ENCODE measurements around the gene UBE2E2. TPM values are rescaled to one million over a fixed set of nuclear protein-coding genes. Genes with fewer than 3 reads are reported as not detected.

The UBE2E2 gene
- total RNA-seq, 1 donor from 2014 or later: 32.5 TPM

DNA sequence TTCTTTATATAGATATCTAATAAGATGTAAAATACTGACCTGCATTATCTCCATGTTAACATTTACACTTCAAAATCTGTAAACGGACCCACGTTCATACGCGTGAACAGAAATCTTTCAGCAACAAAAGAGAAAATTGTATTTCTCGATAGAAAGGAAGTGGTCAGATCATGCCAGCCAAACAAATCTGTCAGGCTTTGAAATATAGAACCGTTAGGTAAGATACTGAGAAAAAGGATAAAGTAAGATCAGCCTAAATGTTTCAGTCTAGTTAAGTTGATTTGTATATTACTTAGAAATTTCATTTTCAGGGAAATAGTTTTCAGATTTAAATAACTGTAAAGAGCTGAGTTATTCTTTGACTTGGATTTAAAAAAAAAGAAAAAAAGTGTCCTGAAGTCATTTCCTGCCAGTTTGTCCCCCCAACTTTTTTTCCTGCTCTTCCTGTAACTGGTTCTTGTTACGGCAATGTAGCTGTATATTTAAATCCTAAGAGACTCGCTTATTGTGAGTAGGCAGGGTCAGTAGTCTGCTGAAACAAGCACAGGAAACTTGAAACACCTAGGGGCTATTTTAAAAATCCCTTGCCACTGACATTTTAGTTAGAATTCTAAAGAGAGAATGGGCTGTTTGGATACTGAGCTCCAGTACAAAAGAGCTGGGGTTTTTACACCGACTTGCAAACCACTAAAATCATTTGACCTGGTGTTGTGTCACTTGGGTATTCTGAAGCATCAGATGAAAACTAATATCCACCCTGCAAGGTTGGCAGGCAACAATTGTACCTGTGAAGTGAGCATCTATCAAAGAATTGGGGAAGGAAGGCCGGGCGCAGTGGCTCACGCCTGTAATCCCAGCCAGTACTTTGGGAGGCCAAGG is 237.5 kb downstream of the UBE2E2 start:
- TF ChIP-seq, protein P1, sequence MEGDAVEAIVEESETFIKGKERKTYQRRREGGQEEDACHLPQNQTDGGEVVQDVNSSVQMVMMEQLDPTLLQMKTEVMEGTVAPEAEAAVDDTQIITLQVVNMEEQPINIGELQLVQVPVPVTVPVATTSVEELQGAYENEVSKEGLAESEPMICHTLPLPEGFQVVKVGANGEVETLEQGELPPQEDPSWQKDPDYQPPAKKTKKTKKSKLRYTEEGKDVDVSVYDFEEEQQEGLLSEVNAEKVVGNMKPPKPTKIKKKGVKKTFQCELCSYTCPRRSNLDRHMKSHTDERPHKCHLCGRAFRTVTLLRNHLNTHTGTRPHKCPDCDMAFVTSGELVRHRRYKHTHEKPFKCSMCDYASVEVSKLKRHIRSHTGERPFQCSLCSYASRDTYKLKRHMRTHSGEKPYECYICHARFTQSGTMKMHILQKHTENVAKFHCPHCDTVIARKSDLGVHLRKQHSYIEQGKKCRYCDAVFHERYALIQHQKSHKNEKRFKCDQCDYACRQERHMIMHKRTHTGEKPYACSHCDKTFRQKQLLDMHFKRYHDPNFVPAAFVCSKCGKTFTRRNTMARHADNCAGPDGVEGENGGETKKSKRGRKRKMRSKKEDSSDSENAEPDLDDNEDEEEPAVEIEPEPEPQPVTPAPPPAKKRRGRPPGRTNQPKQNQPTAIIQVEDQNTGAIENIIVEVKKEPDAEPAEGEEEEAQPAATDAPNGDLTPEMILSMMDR (conservative IDR thresholded peaks at IDR 0.05; ENCODE audit: low read depth, low read length): no peak
- H3K4me3 ChIP-seq (ENCODE audit: low read depth, low read length): no peak overlapping the region
- DNase-seq (ENCODE audit: low read depth): no peak

DNA sequence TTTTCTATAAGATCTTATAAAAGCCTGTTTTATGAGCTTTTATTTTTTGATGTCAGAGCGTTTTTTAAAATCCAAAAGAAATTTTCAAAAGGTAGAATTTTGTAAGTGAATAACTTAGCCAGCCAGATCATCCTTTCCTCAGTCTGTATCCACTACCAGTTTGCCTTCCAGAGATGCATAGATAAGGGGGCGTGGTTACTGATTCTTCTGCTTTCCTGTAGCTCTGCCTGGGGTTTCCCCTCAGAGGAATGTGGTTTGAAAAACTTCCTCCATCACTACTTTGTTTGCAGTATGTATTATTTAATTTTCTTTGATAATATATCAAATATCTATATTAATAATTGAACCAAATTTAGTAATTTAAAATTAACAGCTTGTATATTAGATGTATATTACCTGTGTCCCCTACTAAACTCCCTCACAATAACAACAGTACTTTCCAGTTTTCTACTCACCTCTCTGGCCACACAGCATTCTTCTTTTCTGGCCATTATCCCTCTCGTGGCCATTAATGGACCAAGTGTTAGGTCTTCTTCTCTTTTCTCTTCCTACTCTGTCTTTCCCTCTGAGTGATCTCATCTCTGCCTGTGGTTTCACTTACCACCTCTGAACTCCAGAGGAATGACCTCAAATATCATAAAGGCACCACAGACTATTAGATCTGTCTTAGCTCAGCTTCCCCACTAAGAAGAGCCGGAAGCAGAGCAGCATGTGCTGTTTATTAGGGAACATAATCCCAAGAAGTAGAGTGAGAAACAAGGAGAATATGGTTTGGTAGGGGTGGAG is 239.7 kb downstream of the UBE2E2 start:
- no peak overlapping the region for H3K4me3 ChIP-seq (ENCODE audit: low read depth, low read length)
- TF ChIP-seq, protein P1 (conservative IDR thresholded peaks at IDR 0.05; ENCODE audit: low read depth, low read length): no peak
- DNase-seq (ENCODE audit: low read depth): no peak

DNA sequence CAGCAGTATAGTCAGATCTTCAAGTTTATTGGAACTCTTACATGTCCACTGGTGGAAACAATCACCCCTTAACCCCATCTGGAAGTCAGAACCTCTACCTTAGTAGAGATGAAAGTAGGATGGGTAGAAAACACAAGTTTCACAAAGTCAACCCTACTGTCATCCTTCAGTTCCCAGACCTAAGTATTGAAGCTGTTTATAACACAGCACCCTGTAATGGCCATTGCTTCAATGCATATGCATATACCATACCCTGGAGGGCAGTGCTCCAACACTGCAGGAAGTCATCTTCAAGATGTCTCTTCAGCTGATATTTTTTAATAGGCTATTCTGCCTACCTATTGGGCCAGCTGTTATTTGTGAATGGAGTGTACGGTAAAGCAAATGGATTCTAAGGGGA is 241.3 kb downstream of the UBE2E2 start:
- H3K4me3 ChIP-seq (ENCODE audit: low read depth, low read length): no peak overlapping the region
- TF ChIP-seq, protein P1 (conservative IDR thresholded peaks at IDR 0.05; ENCODE audit: low read depth, low read length): no peak
- no peak for DNase-seq (ENCODE audit: low read depth)

DNA sequence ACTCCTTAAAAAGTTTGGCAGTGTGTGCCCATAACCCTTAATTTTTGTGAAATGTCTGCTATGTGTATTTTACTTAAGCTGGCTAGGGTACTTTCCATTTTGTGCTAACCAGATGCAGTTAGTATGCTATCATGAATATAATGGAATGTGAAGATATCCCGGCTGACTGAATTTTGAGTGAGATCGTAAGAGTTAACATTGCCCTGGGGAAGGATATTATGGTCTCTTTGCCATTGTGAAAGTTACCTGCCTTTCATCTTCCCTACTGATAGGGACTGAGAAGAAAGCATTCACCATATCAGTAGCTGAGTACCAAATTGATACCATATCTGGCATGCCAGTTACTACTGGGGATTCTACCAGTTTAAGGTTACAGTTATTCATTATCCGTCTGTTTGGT is 243.2 kb downstream of the UBE2E2 start:
- no peak overlapping the region for H3K4me3 ChIP-seq (ENCODE audit: low read depth, low read length)
- TF ChIP-seq, protein P1 (conservative IDR thresholded peaks at IDR 0.05; ENCODE audit: low read depth, low read length): no peak
- DNase-seq (ENCODE audit: low read depth): no peak

DNA sequence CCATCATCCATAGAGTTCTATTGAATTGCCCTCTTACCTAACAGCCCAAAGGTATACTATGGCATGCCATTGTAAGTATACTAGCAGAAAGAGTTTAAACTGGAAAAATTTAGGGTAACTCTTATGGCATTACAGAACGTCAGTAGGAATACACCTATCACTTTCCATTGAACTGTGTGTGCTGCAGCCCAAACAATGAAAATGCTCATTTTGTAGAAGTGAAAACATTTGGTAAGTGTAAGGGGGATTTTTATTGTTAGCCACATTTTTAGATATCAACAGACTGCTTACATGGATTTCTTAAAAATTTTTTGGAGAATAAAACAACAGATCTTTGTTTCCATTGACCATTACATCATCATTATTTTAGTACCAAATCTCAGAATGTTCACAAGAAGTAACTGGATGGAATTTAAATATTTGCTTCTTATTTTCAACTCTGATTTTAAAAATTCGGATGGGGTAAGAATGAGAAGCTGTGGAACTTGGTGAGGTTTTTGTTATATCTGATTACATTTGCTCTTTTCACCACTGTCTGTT is 245.9 kb downstream of the UBE2E2 start:
- DNase-seq (ENCODE audit: low read depth): no peak
- no peak overlapping the region for H3K4me3 ChIP-seq (ENCODE audit: low read depth, low read length)
- TF ChIP-seq, protein P1 (conservative IDR thresholded peaks at IDR 0.05; ENCODE audit: low read depth, low read length): no peak

DNA sequence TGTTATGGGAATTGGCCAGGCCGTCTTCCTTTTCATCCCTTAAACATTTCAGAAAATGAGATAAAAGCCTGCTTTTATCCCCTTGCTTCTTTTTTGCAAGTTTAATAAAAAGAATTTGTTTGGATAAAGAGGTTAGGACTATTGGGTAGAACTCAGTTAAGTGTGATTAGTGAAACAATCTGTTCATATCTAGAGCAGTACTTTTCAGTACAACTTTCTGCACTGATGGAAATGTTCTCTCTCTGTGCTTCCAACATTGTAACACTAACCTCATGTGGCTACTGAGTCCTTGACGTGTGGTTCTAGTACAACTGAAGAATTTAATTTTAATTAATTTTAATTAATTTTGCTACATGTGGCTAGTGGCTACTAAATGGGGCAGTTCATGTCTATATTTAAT is 246.9 kb downstream of the UBE2E2 start:
- TF ChIP-seq, protein P1 (conservative IDR thresholded peaks at IDR 0.05; ENCODE audit: low read depth, low read length): no peak
- DNase-seq (ENCODE audit: low read depth): no peak
- no peak overlapping the region for H3K4me3 ChIP-seq (ENCODE audit: low read depth, low read length)

All from epithelial cell of proximal tubule (primary cell).